ENCODE results near the gene OSER1.
A peak's percentile ranks its signal among the peaks of the same experiment; 100 is the strongest.
"Not testable (repeated sequence)": the region's sequence is repeated elsewhere in the genome, so short reads cannot be mapped to it uniquely, and the experiment has no call there.

Gene OSER1
- total RNA-seq: 31.8 to 143 (median 39.5) reads per million in 9 experiments

GRCh38 chr20:44210406-44211176 is at the start of gene OSER1:
Gene OSER1, minus strand, starts transcription at chr20:44210771. Its CDS starts 3,814 bp downstream, at chr20:44206957.
- Mint-ChIP-seq H3K4me3 (peak within 1 kb of the TSS; percentile 98 to 99), H3K9me3 (no peaks in the 10 kb centered on the region), H3K27me3 (no peaks in the 10 kb centered on the region), H3K4me1 (ENCODE audit: low read depth in 2 of 2) (peaks cover 38 to 48% of the 10 kb centered on the region in 2 donors), H3K27ac (peak within 1 kb of the TSS; percentile 98), H3K36me3 (ENCODE audit: insufficient read depth) (peaks cover 41% of the 10 kb centered on the region)
- DNase-seq: peak; percentile 98 to 99 (median 99)
- ATAC-seq (replicated peaks): peak; percentile 84

GRCh38 chr20:44258226-44258890 is 47.8 kb upstream of the OSER1 start:
- DNase-seq: no peak
- Mint-ChIP-seq H3K9me3 (no peaks in the 10 kb centered on the region), H3K4me1 (ENCODE audit: low read depth in 2 of 2) (peaks cover 0 to 5% of the 10 kb centered on the region in 2 donors), H3K4me3 (no peak overlapping the region), H3K27me3 (no peaks in the 10 kb centered on the region), H3K36me3 (ENCODE audit: insufficient read depth) (peaks cover 3% of the 10 kb centered on the region), H3K27ac (no peak overlapping the region)
- ATAC-seq (replicated peaks): no peak

GRCh38 chr20:44256961-44257360 is 46.4 kb upstream of the OSER1 start:
- Mint-ChIP-seq H3K4me3 (no peak overlapping the region), H3K27ac (no peak overlapping the region), H3K36me3 (ENCODE audit: insufficient read depth) (peaks cover 3% of the 10 kb centered on the region), H3K27me3 (no peaks in the 10 kb centered on the region), H3K9me3 (no peaks in the 10 kb centered on the region), H3K4me1 (ENCODE audit: low read depth in 2 of 2) (peaks cover 0 to 5% of the 10 kb centered on the region in 2 donors)
- DNase-seq (no peak), ATAC-seq (replicated peaks) (no peak)

- Mint-ChIP-seq H3K4me1 (ENCODE audit: low read depth in 2 of 2) (peaks cover 0 to 5% of the 10 kb centered on the region in 2 donors), H3K4me3 (no peak overlapping the region), H3K36me3 (ENCODE audit: insufficient read depth) (no peaks in the 10 kb centered on the region), H3K9me3 (no peaks in the 10 kb centered on the region), H3K27me3 (peaks cover 0 to 4% of the 10 kb centered on the region in 2 donors), H3K27ac (no peak overlapping the region)
- ATAC-seq (replicated peaks) (no peak), DNase-seq (no peak)
Observed at GRCh38 chr20:44255942-44256341, 45.4 kb upstream of the OSER1 start.

- no peak overlapping the region for H3K27ac Mint-ChIP-seq
- DNase-seq (no peak), ATAC-seq (replicated peaks) (no peak)
- H3K36me3 Mint-ChIP-seq (ENCODE audit: insufficient read depth): no peaks in the 10 kb centered on the region
- peaks cover 6% of the 10 kb centered on the region in 2 donors for H3K27me3 Mint-ChIP-seq
- no peak overlapping the region for H3K4me3 Mint-ChIP-seq
- no peaks in the 10 kb centered on the region for H3K9me3 Mint-ChIP-seq
- H3K4me1 Mint-ChIP-seq (ENCODE audit: low read depth in 2 of 2): no peaks in the 10 kb centered on the region
Observed at GRCh38 chr20:44254073-44254472, 43.5 kb upstream of the OSER1 start.

GRCh38 chr20:44253528-44253927 is 43.0 kb upstream of the OSER1 start:
- DNase-seq (no peak), ATAC-seq (replicated peaks) (no peak)
- Mint-ChIP-seq H3K27me3 (peaks cover 10 to 11% of the 10 kb centered on the region in 2 donors), H3K27ac (no peak overlapping the region), H3K36me3 (ENCODE audit: insufficient read depth) (no peaks in the 10 kb centered on the region), H3K4me3 (no peak overlapping the region), H3K9me3 (no peaks in the 10 kb centered on the region), H3K4me1 (ENCODE audit: low read depth in 2 of 2) (no peaks in the 10 kb centered on the region)

- no peak for DNase-seq
- H3K27me3 Mint-ChIP-seq: peaks cover 23 to 29% of the 10 kb centered on the region in 2 donors
- no peak overlapping the region for H3K27ac Mint-ChIP-seq
- ATAC-seq (replicated peaks): no peak
- H3K4me1 Mint-ChIP-seq (ENCODE audit: low read depth in 2 of 2): peaks cover 1 to 8% of the 10 kb centered on the region in 2 donors
- H3K9me3 Mint-ChIP-seq: no peaks in the 10 kb centered on the region
- no peaks in the 10 kb centered on the region for H3K36me3 Mint-ChIP-seq (ENCODE audit: insufficient read depth)
- H3K4me3 Mint-ChIP-seq: no peak overlapping the region
Observed at GRCh38 chr20:44251284-44251683, 40.7 kb upstream of the OSER1 start.

GRCh38 chr20:44248410-44248759 is 37.8 kb upstream of the OSER1 start:
- H3K27me3 Mint-ChIP-seq: peaks cover 23 to 29% of the 10 kb centered on the region in 2 donors
- no peak overlapping the region for H3K4me3 Mint-ChIP-seq
- H3K36me3 Mint-ChIP-seq (ENCODE audit: insufficient read depth): no peaks in the 10 kb centered on the region
- H3K27ac Mint-ChIP-seq: no peak overlapping the region
- peaks cover 1 to 8% of the 10 kb centered on the region in 2 donors for H3K4me1 Mint-ChIP-seq (ENCODE audit: low read depth in 2 of 2)
- DNase-seq (no peak), ATAC-seq (replicated peaks) (no peak)
- H3K9me3 Mint-ChIP-seq: no peaks in the 10 kb centered on the region

- Mint-ChIP-seq H3K9me3 (no peaks in the 10 kb centered on the region), H3K4me1 (ENCODE audit: low read depth in 2 of 2) (peaks cover 1 to 8% of the 10 kb centered on the region in 2 donors), H3K27me3 (peaks cover 23 to 29% of the 10 kb centered on the region in 2 donors), H3K36me3 (ENCODE audit: insufficient read depth) (no peaks in the 10 kb centered on the region), H3K27ac (no peak overlapping the region), H3K4me3 (no peak overlapping the region)
- DNase-seq (no peak), ATAC-seq (replicated peaks) (no peak)
Observed at GRCh38 chr20:44247586-44248409, 37.2 kb upstream of the OSER1 start.

GRCh38 chr20:44247131-44247571 is 36.6 kb upstream of the OSER1 start, which contains the start of gene GDAP1L1:
Gene GDAP1L1, plus strand, starts transcription at chr20:44247308. Its CDS starts 27 bp downstream, at chr20:44247335.
- Mint-ChIP-seq H3K27ac (no peak within 1 kb of the TSS), H3K9me3 (no peaks in the 10 kb centered on the region), H3K36me3 (ENCODE audit: insufficient read depth) (no peaks in the 10 kb centered on the region), H3K4me1 (ENCODE audit: low read depth in 2 of 2) (peaks cover 1 to 8% of the 10 kb centered on the region in 2 donors), H3K27me3 (peaks cover 24 to 29% of the 10 kb centered on the region in 2 donors), H3K4me3 (peak within 1 kb of the TSS; percentile 48 to 59)
- DNase-seq (no peak), ATAC-seq (replicated peaks) (no peak)

- no peak for DNase-seq
- Mint-ChIP-seq H3K9me3 (no peaks in the 10 kb centered on the region), H3K4me3 (no peak overlapping the region), H3K27me3 (peaks cover 26 to 32% of the 10 kb centered on the region in 2 donors), H3K27ac (no peak overlapping the region), H3K36me3 (ENCODE audit: insufficient read depth) (no peaks in the 10 kb centered on the region), H3K4me1 (ENCODE audit: low read depth in 2 of 2) (peaks cover 1 to 8% of the 10 kb centered on the region in 2 donors)
- ATAC-seq (replicated peaks): no peak
Observed at GRCh38 chr20:44245977-44246376, 35.4 kb upstream of the OSER1 start.

GRCh38 chr20:44241796-44242195 is 31.2 kb upstream of the OSER1 start:
- DNase-seq (no peak), ATAC-seq (replicated peaks) (no peak)
- Mint-ChIP-seq H3K4me3 (no peak overlapping the region), H3K27me3 (peaks cover 6 to 12% of the 10 kb centered on the region in 2 donors), H3K36me3 (ENCODE audit: insufficient read depth) (no peaks in the 10 kb centered on the region), H3K27ac (no peak overlapping the region), H3K4me1 (ENCODE audit: low read depth in 2 of 2) (peaks cover 0 to 3% of the 10 kb centered on the region in 2 donors), H3K9me3 (no peaks in the 10 kb centered on the region)

- not testable (repeated sequence) for H3K36me3 Mint-ChIP-seq (ENCODE audit: insufficient read depth); H3K27ac Mint-ChIP-seq; H3K27me3 Mint-ChIP-seq; DNase-seq; H3K4me3 Mint-ChIP-seq; H3K9me3 Mint-ChIP-seq; ATAC-seq (replicated peaks); H3K4me1 Mint-ChIP-seq (ENCODE audit: low read depth in 2 of 2)
Observed at GRCh38 chr20:44236840-44237239, 26.3 kb upstream of the OSER1 start.
